Activated CD4-positive, alpha-beta T cell treated with anti-CD3 and anti-CD28 coated beads, Interleukin-2, amount 10 ng/mL, durations not matched to agents 24 days and 14 days (primary cell): Measurements from ENCODE around the gene ALB. TPM values are rescaled to one million over a fixed set of nuclear protein-coding genes. Genes with fewer than 3 reads are reported as not detected.

Experiments
- DNase-seq: peaks from one replicate; pipeline ENCODE4 v3.0.0; 2022
- H3K27ac Mint-ChIP-seq: one replicate; pipeline ENCODE4 v1.8.0; 2022; ENCODE audit warnings: mild to moderate bottlenecking, mixed read lengths
- H3K27me3 Mint-ChIP-seq: one replicate; pipeline ENCODE4 v1.8.0; 2022; ENCODE audit warnings: mixed read lengths
- H3K36me3 Mint-ChIP-seq: one replicate; pipeline ENCODE4 v1.8.0; 2022; ENCODE audit warnings: low read depth, mild to moderate bottlenecking, mixed read lengths
- H3K4me1 Mint-ChIP-seq: one replicate; pipeline ENCODE4 v1.8.0; 2021; ENCODE audit warnings: mixed read lengths
- H3K4me3 Mint-ChIP-seq: one replicate; pipeline ENCODE4 v1.8.0; 2022; ENCODE audit warnings: mild to moderate bottlenecking, moderate library complexity, mixed read lengths
- H3K9me3 Mint-ChIP-seq: one replicate; pipeline ENCODE4 v1.8.0; 2021; ENCODE audit warnings: mixed read lengths
- intact Hi-C: fragments of 100-400 bp; cut with micrococcal nuclease; formaldehyde crosslinking; loops from one replicate; pipeline ENCODE4 v1.15.1; 2023
- total RNA-seq: library from RNA; stranded (reverse); gene quantifications from 2 replicates; pipeline ENCODE4 v1.2.3, GENCODE V29; 2022

Gene ALB
- total RNA-seq, 1 donor from 2014 or later, result not detected

GRCh38 chr4:73442275-73442674, 38.2 kb downstream of the ALB start:
- Mint-ChIP-seq H3K27ac (no peak overlapping the region), H3K4me3 (no peak overlapping the region), H3K36me3 (no peaks in the 10 kb centered on the region), H3K27me3 (peaks cover 7% of the 10 kb centered on the region), H3K9me3 (no peaks in the 10 kb centered on the region), H3K4me1 (no peaks in the 10 kb centered on the region)
- no peak for DNase-seq
- intact Hi-C loops, result no loop called here

GRCh38 chr4:73443224-73443623, 39.1 kb downstream of the ALB start:
- DNase-seq, result no peak
- intact Hi-C loops, result no loop called here
- no peaks in the 10 kb centered on the region for H3K9me3 Mint-ChIP-seq
- no peaks in the 10 kb centered on the region for H3K36me3 Mint-ChIP-seq
- no peaks in the 10 kb centered on the region for H3K4me1 Mint-ChIP-seq
- H3K4me3 Mint-ChIP-seq, result no peak overlapping the region
- no peak overlapping the region for H3K27ac Mint-ChIP-seq
- peaks cover 9% of the 10 kb centered on the region for H3K27me3 Mint-ChIP-seq

GRCh38 chr4:73445383-73446335, 41.6 kb downstream of the ALB start:
- H3K27ac Mint-ChIP-seq, result no peak overlapping the region
- no peaks in the 10 kb centered on the region for H3K4me1 Mint-ChIP-seq
- no peaks in the 10 kb centered on the region for H3K36me3 Mint-ChIP-seq
- intact Hi-C loops, result loop anchor here (1.0 kb wide), 1 partner anchor 134 kb away; no protein-coding TSS in a partner anchor
- DNase-seq, result no peak
- no peak overlapping the region for H3K4me3 Mint-ChIP-seq
- peaks cover 9% of the 10 kb centered on the region for H3K27me3 Mint-ChIP-seq
- no peaks in the 10 kb centered on the region for H3K9me3 Mint-ChIP-seq

GRCh38 chr4:73446336-73446938, 42.4 kb downstream of the ALB start:
- Mint-ChIP-seq H3K36me3 (no peaks in the 10 kb centered on the region), H3K4me3 (no peak overlapping the region), H3K4me1 (no peaks in the 10 kb centered on the region), H3K27me3 (peaks cover 9% of the 10 kb centered on the region), H3K27ac (no peak overlapping the region), H3K9me3 (no peaks in the 10 kb centered on the region)
- intact Hi-C loops, result loop anchor here (1.0 kb wide), 1 partner anchor 135 kb away; no protein-coding TSS in a partner anchor
- DNase-seq, result peak; percentile 62

- Mint-ChIP-seq H3K4me3 (no peak overlapping the region), H3K36me3 (no peaks in the 10 kb centered on the region), H3K27ac (no peak overlapping the region), H3K4me1 (no peaks in the 10 kb centered on the region), H3K27me3 (peaks cover 9% of the 10 kb centered on the region), H3K9me3 (no peaks in the 10 kb centered on the region)
- no peak for DNase-seq
- intact Hi-C loops, result no loop called here
Measured at GRCh38 chr4:73447671-73448070, 43.6 kb downstream of the ALB start.

GRCh38 chr4:73448448-73449203, 44.5 kb downstream of the ALB start:
- intact Hi-C loops, result no loop called here
- Mint-ChIP-seq H3K27me3 (peaks cover 6% of the 10 kb centered on the region), H3K36me3 (no peaks in the 10 kb centered on the region), H3K4me1 (no peaks in the 10 kb centered on the region), H3K4me3 (no peak overlapping the region), H3K27ac (no peak overlapping the region), H3K9me3 (no peaks in the 10 kb centered on the region)
- DNase-seq, result no peak

GRCh38 chr4:73450398-73451004, 46.4 kb downstream of the ALB start:
- intact Hi-C loops, result no loop called here
- DNase-seq, result no peak
- Mint-ChIP-seq H3K4me3 (no peak overlapping the region), H3K27ac (no peak overlapping the region), H3K27me3 (peaks cover 6% of the 10 kb centered on the region), H3K4me1 (no peaks in the 10 kb centered on the region), H3K36me3 (no peaks in the 10 kb centered on the region), H3K9me3 (no peaks in the 10 kb centered on the region)

- no peak for DNase-seq
- Mint-ChIP-seq H3K36me3 (no peaks in the 10 kb centered on the region), H3K9me3 (no peaks in the 10 kb centered on the region), H3K27ac (no peak overlapping the region), H3K4me1 (no peaks in the 10 kb centered on the region), H3K27me3 (peaks cover 6% of the 10 kb centered on the region), H3K4me3 (no peak overlapping the region)
- intact Hi-C loops, result no loop called here
Measured at GRCh38 chr4:73451404-73451803, 47.3 kb downstream of the ALB start.

- DNase-seq, result no peak
- Mint-ChIP-seq H3K9me3 (no peaks in the 10 kb centered on the region), H3K27me3 (peaks cover 2% of the 10 kb centered on the region), H3K27ac (no peak overlapping the region), H3K36me3 (no peaks in the 10 kb centered on the region), H3K4me1 (no peaks in the 10 kb centered on the region), H3K4me3 (no peak overlapping the region)
- intact Hi-C loops, result no loop called here
Measured at GRCh38 chr4:73451981-73452747, 48.1 kb downstream of the ALB start.

GRCh38 chr4:73452953-73453700, 49.0 kb downstream of the ALB start:
- H3K36me3 Mint-ChIP-seq, result no peaks in the 10 kb centered on the region
- H3K4me1 Mint-ChIP-seq, result no peaks in the 10 kb centered on the region
- H3K4me3 Mint-ChIP-seq, result no peak overlapping the region
- intact Hi-C loops, result no loop called here
- no peaks in the 10 kb centered on the region for H3K9me3 Mint-ChIP-seq
- no peak overlapping the region for H3K27ac Mint-ChIP-seq
- no peaks in the 10 kb centered on the region for H3K27me3 Mint-ChIP-seq
- DNase-seq, result no peak

- H3K9me3 Mint-ChIP-seq, result no peaks in the 10 kb centered on the region
- intact Hi-C loops, result no loop called here
- H3K27ac Mint-ChIP-seq, result no peak overlapping the region
- H3K4me3 Mint-ChIP-seq, result no peak overlapping the region
- no peaks in the 10 kb centered on the region for H3K27me3 Mint-ChIP-seq
- DNase-seq, result no peak
- no peaks in the 10 kb centered on the region for H3K4me1 Mint-ChIP-seq
- no peaks in the 10 kb centered on the region for H3K36me3 Mint-ChIP-seq
Measured at GRCh38 chr4:73453701-73454005, 49.6 kb downstream of the ALB start.

GRCh38 chr4:73454920-73455319, 50.8 kb downstream of the ALB start:
- DNase-seq, result no peak
- Mint-ChIP-seq H3K36me3 (no peaks in the 10 kb centered on the region), H3K9me3 (no peaks in the 10 kb centered on the region), H3K4me3 (no peak overlapping the region), H3K4me1 (no peaks in the 10 kb centered on the region), H3K27me3 (no peaks in the 10 kb centered on the region), H3K27ac (no peak overlapping the region)
- intact Hi-C loops, result no loop called here
